ENCODE data around the gene TPRN. TPM values are rescaled to one million over a fixed set of nuclear protein-coding genes. Genes with fewer than 3 reads are reported as not detected.

Gene TPRN

DNA sequence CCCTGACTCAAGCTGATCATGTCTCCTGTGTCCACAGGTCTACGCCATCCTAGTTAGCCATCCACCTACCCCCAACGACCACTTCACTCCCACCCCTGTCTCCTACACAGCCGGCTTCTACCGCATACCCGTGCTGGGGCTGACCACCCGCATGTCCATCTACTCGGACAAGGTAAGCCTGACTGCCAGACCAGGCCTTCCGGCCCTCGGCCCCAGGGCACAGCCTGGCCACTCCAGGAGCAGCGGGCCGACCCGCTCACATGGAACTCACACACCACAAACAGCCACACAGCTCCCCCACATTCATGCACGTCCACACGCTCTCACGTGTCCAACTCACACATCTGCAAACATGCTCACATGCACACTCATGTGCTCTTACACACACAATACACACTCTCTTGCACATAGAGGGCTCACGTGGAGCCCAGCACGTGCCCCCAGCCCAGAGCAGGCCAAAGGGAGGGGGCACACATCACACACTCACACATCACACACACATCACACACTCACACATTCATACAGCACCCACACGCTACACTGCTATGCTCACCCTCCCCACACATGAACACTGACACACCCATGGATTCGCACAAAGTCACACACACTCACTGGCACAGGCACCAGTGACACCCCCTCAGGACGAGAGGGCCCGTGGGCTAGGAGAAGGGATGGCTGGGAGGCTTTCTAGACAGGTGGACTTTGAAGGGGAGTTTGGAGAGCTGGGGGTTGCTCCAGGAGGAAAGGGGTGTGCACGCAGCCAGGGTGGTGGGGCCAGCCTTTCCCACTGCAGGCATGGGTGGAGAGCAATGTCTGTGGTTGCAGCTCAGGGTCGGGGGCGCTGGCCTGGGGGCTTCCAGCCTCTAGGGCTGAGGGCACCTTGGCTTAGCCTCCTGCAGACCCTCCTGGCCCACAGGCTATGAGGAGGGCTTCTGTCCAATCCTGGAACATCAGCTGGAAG, 58.3 kb downstream of the TPRN start:
- no peak overlapping the region for H3K4ac ChIP-seq (ENCODE audit: low read depth, low read length)
- H2AK5ac ChIP-seq (ENCODE audit: low read length) = no peak overlapping the region
- no peak overlapping the region for H3K4me3 ChIP-seq (ENCODE audit: low read length)
- H2BK120ac ChIP-seq (ENCODE audit: low read depth, low read length) = no peak overlapping the region
- peaks cover 18% of the 10 kb centered on the region for H3K27me3 ChIP-seq (ENCODE audit: insufficient read depth, low read length, poor library complexity)
- H3K9ac ChIP-seq (ENCODE audit: low read length) = no peak overlapping the region
- no peak overlapping the region for H3K18ac ChIP-seq (ENCODE audit: low read length)
- H3K56ac ChIP-seq (ENCODE audit: low read length) = no peak overlapping the region
- no peak overlapping the region for H3K23ac ChIP-seq (ENCODE audit: low read length)
- H3K79me1 ChIP-seq (ENCODE audit: low read length) = no peaks in the 10 kb centered on the region
- no peak overlapping the region for H3K27ac ChIP-seq (ENCODE audit: low read depth, low read length)
- H2BK15ac ChIP-seq (replicated peaks; ENCODE audit: low read depth) = no peak overlapping the region
- no peak overlapping the region for H3K4me2 ChIP-seq (ENCODE audit: low read length)
- WGBS (ENCODE audit: extremely low coverage, insufficient coverage, low lambda C conversion rate) = no CpG with 5 or more reads among the region's 24 CpGs
- no peaks in the 10 kb centered on the region for H3K36me3 ChIP-seq (ENCODE audit: control insufficient read depth, insufficient read depth, low read length)
- no peak overlapping the region for H2BK5ac ChIP-seq (ENCODE audit: low read length)
- no peak overlapping the region for H4K8ac ChIP-seq (ENCODE audit: low read depth, low read length)
- H3K4me1 ChIP-seq (ENCODE audit: control insufficient read depth, low read depth, low read length) = no peaks in the 10 kb centered on the region
- no peak for DNase-seq
- no peak overlapping the region for H4K5ac ChIP-seq (ENCODE audit: low read length)
- H3K79me2 ChIP-seq (ENCODE audit: control insufficient read depth, insufficient read depth, low read length) = no peaks in the 10 kb centered on the region

Small RNA genes lying within 50 kb of the gene (small RNA-seq; reads per million reads assigned to genes)
- gene MIR3621 (ENCODE audit: insufficient read depth) = not detected

Data from mesendoderm (in vitro differentiated cells).